CD4-positive, alpha-beta T cell (primary cell): ENCODE results near the gene MYO1D. TPM values are rescaled to one million over a fixed set of nuclear protein-coding genes. Genes with fewer than 3 reads are reported as not detected.

ENCODE experiments used
- ATAC-seq: fragments of 200-7000 bp; cut with Tn5 transposase; one replicate; pipeline ENCODE4 v1.10.0; 2022; ENCODE audit warnings: mild to moderate bottlenecking; ENCODE audit not compliant: poor library complexity
- CTCF ChIA-PET: fragments of 350-600 bp; sonication (Branson Sonifier 250); formaldehyde crosslinking; loops from one replicate; lab custom pipeline; 2021; ENCODE audit warnings: antibody characterized with exemption, inconsistent platforms; lab: Charles Lee
- POLR2A ChIA-PET: fragments of 350-600 bp; sonication (Branson Sonifier 250); formaldehyde crosslinking; loops from one replicate; lab custom pipeline; 2021; ENCODE audit warnings: antibody characterized with exemption, inconsistent platforms; lab: Charles Lee
- DNase-seq, 14 experiments: peaks; one replicate each; pipeline ENCODE4 v3.0.0-alpha.2; 2013 to 2020; ENCODE audit warnings: mixed read lengths in 2 of 14
- H3K27ac ChIP-seq, 2 donors: one replicate each; pipeline versions ENCODE4 v1.5.1 to v1.7.0; 2013; ENCODE audit warnings: low read length in 2 of 2, low read depth in 1 of 2, mild to moderate bottlenecking in 1 of 2
- H3K27me3 ChIP-seq, 2 experiments: 1 replicate in 1 of 2; 2 replicates in 1 of 2; pipeline versions ENCODE4 v1.6.1 to v1.7.0; 2013; ENCODE audit warnings: low read length in 2 of 2, control low read depth in 1 of 2, mild to moderate bottlenecking in 1 of 2, moderate library complexity in 1 of 2; ENCODE audit not compliant: insufficient read depth in 2 of 2, control insufficient read depth in 1 of 2
- H3K36me3 ChIP-seq: one replicate; pipeline ENCODE4 v1.6.1; 2013; ENCODE audit warnings: low read length, control low read depth; ENCODE audit not compliant: insufficient read depth
- H3K4me1 ChIP-seq: one replicate; pipeline ENCODE4 v1.6.1; 2013; ENCODE audit warnings: low read length, control low read depth; ENCODE audit not compliant: insufficient read depth
- H3K4me3 ChIP-seq: one replicate; pipeline ENCODE4 v1.5.1; 2013; ENCODE audit warnings: mild to moderate bottlenecking, low read length, moderate library complexity
- H3K9me3 ChIP-seq, 2 experiments: 1 replicate in 1 of 2; 2 replicates in 1 of 2; pipeline versions ENCODE4 v1.6.1 to v1.7.0; 2013; ENCODE audit warnings: low read length in 2 of 2, mild to moderate bottlenecking in 2 of 2, control low read depth in 1 of 2, moderate library complexity in 1 of 2; ENCODE audit not compliant: control insufficient read depth in 1 of 2, insufficient read depth in 1 of 2
- H3K27ac Mint-ChIP-seq: one replicate; pipeline ENCODE4 v1.8.0; 2020; ENCODE audit warnings: mixed read lengths
- H3K27me3 Mint-ChIP-seq: one replicate; pipeline ENCODE4 v1.8.0; 2021; ENCODE audit warnings: mixed read lengths
- H3K36me3 Mint-ChIP-seq: one replicate; pipeline ENCODE4 v1.8.0; 2021; ENCODE audit warnings: low read depth, mixed read lengths
- H3K4me1 Mint-ChIP-seq: one replicate; pipeline ENCODE4 v1.8.0; 2021; ENCODE audit warnings: low read depth, mixed read lengths
- H3K4me3 Mint-ChIP-seq: one replicate; pipeline ENCODE4 v1.8.0; 2020; ENCODE audit warnings: mild to moderate bottlenecking, mixed read lengths
- H3K9me3 Mint-ChIP-seq: one replicate; pipeline ENCODE4 v1.8.0; 2020; ENCODE audit warnings: mixed read lengths
- CTCF ChIP-seq: fragments of 200-600 bp; IDR thresholded peaks from one replicate; pipeline ENCODE4 v1.8.0; 2022; ENCODE audit warnings: antibody characterized with exemption, mild to moderate bottlenecking
- intact Hi-C, 2 experiments: fragments of 100-400 bp; cut with DNase I in 1 of 2; cut with micrococcal nuclease in 1 of 2; formaldehyde crosslinking; loops; one replicate each; pipeline versions ENCODE4 v1.15.1 to v1.9.0; 2023 to 2025; cut with DNase I, micrococcal nuclease
- total RNA-seq, 174 experiments: library from RNA in 2 of 174; stranded (reverse) in 2 of 174; gene quantifications; one replicate each; pipeline ENCODE4 v1.2.3 and lab custom pipeline; 2021 to 2026

MYO1D gene
- total RNA-seq, 2 experiments from 2014 or later, result 5.8 to 6.4 TPM

GRCh38 chr17:32783602-32784001 is 93.3 kb downstream of the MYO1D start:
- Histone ChIP-seq H3K4me3 (no peak overlapping the region), H3K27ac (no peak overlapping the region), H3K9me3 (no peaks in the 10 kb centered on the region), H3K36me3 (no peaks in the 10 kb centered on the region), H3K27me3 (no peaks in the 10 kb centered on the region), H3K4me1 (no peaks in the 10 kb centered on the region)
- DNase-seq (peak in 3 of 14 experiments; percentile 64 to 67 (median 67)), ATAC-seq (peak; percentile 52)
- CTCF ChIA-PET, result interaction anchor here (0.6 to 6.2 kb wide), 9 partner anchors 9 to 215 kb away, joined by 3 to 79 read pairs (median 3); partner anchors contain the start of gene MYO1D
- peak; percentile 86 for TF ChIP-seq CTCF
- Mint-ChIP-seq H3K4me1 (no peaks in the 10 kb centered on the region), H3K27ac (no peak overlapping the region), H3K27me3 (no peaks in the 10 kb centered on the region), H3K36me3 (no peaks in the 10 kb centered on the region), H3K4me3 (no peak overlapping the region), H3K9me3 (no peaks in the 10 kb centered on the region)
- intact Hi-C loops, result loop anchor here (1.0 to 10.0 kb wide), 5 partner anchors 94 to 971 kb away; partner anchors contain the start of gene MYO1D (in 2 of the 2)
- POLR2A ChIA-PET, result interaction anchor here (0.6 to 2.5 kb wide), 3 partner anchors 93 to 208 kb away, joined by 3 to 13 read pairs (median 3); partner anchors contain the start of genes MYO1D and SPACA3

- no peaks in the 10 kb centered on the region for H3K36me3 Mint-ChIP-seq
- Histone ChIP-seq H3K36me3 (no peaks in the 10 kb centered on the region), H3K9me3 (no peaks in the 10 kb centered on the region), H3K4me1 (no peaks in the 10 kb centered on the region), H3K27me3 (no peaks in the 10 kb centered on the region), H3K27ac (no peak overlapping the region), H3K4me3 (no peak overlapping the region)
- TF ChIP-seq CTCF, result no peak
- ATAC-seq (no peak), DNase-seq (no peak)
- POLR2A ChIA-PET, result no interaction called here
- no peak overlapping the region for H3K4me3 Mint-ChIP-seq
- H3K9me3 Mint-ChIP-seq, result no peaks in the 10 kb centered on the region
- H3K4me1 Mint-ChIP-seq, result no peaks in the 10 kb centered on the region
- H3K27me3 Mint-ChIP-seq, result no peaks in the 10 kb centered on the region
- intact Hi-C loops, result loop anchor here in 1 of 2 experiments (10.0 kb wide), 1 partner anchor 974 kb away; no protein-coding TSS in a partner anchor
- H3K27ac Mint-ChIP-seq, result no peak overlapping the region
- CTCF ChIA-PET, result interaction anchor here (1.3 to 6.2 kb wide), 2 partner anchors 97 to 217 kb away, joined by 6 to 79 read pairs; partner anchors contain the start of gene MYO1D
These were observed 96.2 kb downstream of the MYO1D start for GRCh38 chr17:32780721-32781120.

GRCh38 chr17:32777922-32778321 is 99.0 kb downstream of the MYO1D start:
- ATAC-seq, result no peak

More at GRCh38 chr17:32777922-32778321, 99.0 kb downstream of the MYO1D start:
- intact Hi-C loops, result no loop called here
- no peaks in the 10 kb centered on the region for H3K9me3 ChIP-seq
- H3K9me3 Mint-ChIP-seq, result no peaks in the 10 kb centered on the region
- H3K27ac ChIP-seq, result no peak overlapping the region
- CTCF ChIA-PET, result interaction anchor here (1.4 to 6.2 kb wide), 2 partner anchors 99 kb away, joined by 3 to 79 read pairs; partner anchors contain the start of gene MYO1D
- no peaks in the 10 kb centered on the region for H3K36me3 Mint-ChIP-seq
- no peak for TF ChIP-seq CTCF
- H3K36me3 ChIP-seq, result no peaks in the 10 kb centered on the region
- no peak overlapping the region for H3K4me3 Mint-ChIP-seq
- no peak overlapping the region for H3K27ac Mint-ChIP-seq
- no peaks in the 10 kb centered on the region for H3K4me1 ChIP-seq
- POLR2A ChIA-PET, result no interaction called here
- no peak overlapping the region for H3K4me3 ChIP-seq
- no peak for DNase-seq
- H3K27me3 ChIP-seq, result no peaks in the 10 kb centered on the region
- H3K4me1 Mint-ChIP-seq, result no peaks in the 10 kb centered on the region
- H3K27me3 Mint-ChIP-seq, result no peaks in the 10 kb centered on the region
